GM12875 (cell line): ENCODE data around the gene ADAMTSL1.

ENCODE experiments used
- H3K4me3 ChIP-seq: one replicate; pipeline ENCODE4 v1.5.1; 2011; ENCODE audit warnings: low read depth, low read length, control low read depth
- TF ChIP-seq, protein P1 (sequence below): IDR thresholded peaks from 2 replicates; pipeline ENCODE4 v1.5.1; 2011; ENCODE audit warnings: low read depth, mild to moderate bottlenecking, control low read depth, inconsistent platforms, low read length, moderate library complexity, borderline replicate concordance; ENCODE audit not compliant: insufficient read depth

Gene ADAMTSL1

DNA sequence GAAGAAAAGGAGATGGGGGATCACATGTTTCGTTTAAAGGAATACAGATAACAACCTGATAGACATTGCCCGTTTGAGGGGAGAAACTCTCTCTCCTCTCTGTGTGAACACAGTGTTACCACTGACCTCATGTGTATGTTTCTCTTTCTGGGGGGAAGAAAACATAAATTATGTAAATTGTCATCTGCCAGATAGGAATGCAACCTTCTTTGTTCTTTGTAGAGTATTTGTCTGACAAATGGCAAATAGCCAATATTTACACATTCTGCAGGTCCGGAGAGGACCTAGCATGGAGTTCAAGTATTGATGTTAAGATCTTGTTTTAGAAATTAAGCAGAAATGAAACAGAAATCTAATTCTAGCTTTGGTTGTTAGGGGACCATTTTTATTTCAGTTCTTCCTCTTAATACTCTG lies 282.8 kb downstream of the ADAMTSL1 start:
- H3K4me3 ChIP-seq: no peak overlapping the region
- TF ChIP-seq, protein P1, sequence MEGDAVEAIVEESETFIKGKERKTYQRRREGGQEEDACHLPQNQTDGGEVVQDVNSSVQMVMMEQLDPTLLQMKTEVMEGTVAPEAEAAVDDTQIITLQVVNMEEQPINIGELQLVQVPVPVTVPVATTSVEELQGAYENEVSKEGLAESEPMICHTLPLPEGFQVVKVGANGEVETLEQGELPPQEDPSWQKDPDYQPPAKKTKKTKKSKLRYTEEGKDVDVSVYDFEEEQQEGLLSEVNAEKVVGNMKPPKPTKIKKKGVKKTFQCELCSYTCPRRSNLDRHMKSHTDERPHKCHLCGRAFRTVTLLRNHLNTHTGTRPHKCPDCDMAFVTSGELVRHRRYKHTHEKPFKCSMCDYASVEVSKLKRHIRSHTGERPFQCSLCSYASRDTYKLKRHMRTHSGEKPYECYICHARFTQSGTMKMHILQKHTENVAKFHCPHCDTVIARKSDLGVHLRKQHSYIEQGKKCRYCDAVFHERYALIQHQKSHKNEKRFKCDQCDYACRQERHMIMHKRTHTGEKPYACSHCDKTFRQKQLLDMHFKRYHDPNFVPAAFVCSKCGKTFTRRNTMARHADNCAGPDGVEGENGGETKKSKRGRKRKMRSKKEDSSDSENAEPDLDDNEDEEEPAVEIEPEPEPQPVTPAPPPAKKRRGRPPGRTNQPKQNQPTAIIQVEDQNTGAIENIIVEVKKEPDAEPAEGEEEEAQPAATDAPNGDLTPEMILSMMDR: no peak

DNA sequence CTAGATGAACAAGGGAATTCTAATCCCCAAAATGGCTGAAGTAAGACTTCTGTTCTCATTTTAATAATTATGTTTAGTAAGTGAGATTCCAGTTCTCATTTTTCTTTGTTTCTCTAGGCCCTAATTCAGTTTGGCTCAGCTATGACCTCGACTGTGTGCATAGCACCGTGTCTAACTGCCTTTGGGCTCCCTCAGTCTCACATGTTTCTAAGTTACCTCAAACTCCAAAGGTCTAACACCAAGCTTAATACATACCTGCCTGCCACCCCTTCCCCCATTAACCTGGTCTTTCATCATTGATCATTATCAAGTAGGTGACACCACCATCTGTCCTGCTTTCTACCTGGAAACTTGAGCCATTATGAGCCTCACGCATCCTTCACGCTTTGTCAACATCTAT lies 285.9 kb downstream of the ADAMTSL1 start:
- TF ChIP-seq, protein P1: no peak

DNA sequence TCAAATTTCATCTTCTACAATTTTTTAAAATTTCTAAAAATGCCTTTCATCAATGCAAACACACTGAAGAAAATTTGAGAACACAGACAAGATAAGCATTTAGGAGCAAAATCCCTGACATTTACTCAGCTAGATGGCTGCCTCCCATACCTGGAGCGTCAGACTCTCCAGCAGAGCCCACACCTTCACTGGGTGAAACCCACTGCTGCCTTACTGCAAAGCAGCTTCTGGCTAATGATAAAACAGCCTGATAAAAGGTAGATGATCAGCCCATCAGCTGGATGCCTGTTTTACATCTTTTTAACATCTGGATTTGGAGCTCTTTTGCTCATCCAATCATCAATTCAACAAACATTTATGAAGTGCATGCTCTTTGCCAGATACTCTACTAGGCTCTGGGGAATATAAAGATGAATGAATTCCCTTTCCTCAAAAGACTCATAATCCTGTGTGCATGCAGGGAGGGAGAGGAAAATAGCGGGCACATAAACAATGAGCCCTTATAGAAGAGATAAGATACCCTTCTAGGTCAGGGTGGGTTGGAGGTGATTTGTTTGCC lies 287.9 kb downstream of the ADAMTSL1 start:
- H3K4me3 ChIP-seq: no peak overlapping the region
- TF ChIP-seq, protein P1: no peak

More for the DNA sequence above, 285.9 kb downstream of the ADAMTSL1 start:
- no peak overlapping the region for H3K4me3 ChIP-seq

DNA sequence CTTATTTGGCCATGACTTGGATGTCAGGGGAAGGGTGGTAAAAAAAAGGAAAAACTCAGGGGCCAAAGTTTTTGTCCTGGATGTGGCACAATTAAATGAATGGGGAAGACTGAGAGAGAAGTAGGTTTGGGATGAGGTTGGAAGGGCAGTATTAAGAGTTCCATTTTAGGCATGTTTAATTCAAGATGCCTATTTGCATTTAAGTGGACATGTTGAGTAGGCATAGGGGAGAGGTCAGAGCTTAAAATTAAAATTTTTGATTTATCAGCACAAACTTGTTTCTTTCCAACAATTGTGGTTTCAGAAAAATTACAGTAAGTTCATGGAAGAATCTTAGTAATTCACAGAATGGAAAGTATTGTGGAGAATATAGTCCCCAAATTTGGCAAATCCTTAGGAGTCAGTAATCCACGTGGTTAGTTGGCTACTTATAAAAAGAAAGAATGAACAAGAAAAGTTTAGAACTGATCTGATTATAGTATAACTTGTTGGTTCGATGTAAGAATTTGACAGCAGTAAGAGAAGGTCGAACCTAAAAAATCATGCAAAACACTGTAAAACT lies 293.1 kb downstream of the ADAMTSL1 start:
- TF ChIP-seq, protein P1: no peak
- H3K4me3 ChIP-seq: no peak overlapping the region

DNA sequence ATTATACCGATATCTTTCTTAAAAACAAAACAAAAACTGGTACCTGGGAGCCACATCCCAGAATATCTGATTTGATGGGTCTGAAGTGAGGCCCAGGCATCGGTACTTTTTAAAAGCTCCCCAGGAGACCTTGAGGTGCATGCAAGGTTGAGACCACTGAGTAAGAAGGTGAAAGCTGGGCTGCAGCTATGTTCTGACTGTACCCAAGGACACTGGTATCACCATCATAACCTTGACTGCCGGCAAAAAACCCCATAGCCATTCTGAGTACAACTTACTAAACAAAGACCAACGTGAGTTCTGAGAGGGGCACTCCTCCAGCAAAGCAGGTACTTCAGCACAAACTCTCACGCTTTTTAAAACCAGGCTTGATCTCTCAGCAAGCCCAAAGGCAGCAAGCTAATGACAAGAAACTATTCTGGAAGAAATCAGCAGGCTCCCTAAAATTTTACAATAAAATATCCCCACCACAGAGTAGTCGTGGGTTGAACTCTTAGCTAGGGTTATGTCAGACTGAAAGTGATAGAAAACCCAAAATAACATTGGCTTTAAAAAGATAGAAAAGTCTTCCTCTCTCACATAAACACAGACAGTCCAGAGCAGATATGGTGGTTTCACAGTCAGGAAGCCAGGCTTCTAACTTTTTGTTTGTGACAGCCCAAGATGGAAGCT lies 295.1 kb downstream of the ADAMTSL1 start:
- peak overlapping the region; percentile 32 for H3K4me3 ChIP-seq
- TF ChIP-seq, protein P1: no peak

DNA sequence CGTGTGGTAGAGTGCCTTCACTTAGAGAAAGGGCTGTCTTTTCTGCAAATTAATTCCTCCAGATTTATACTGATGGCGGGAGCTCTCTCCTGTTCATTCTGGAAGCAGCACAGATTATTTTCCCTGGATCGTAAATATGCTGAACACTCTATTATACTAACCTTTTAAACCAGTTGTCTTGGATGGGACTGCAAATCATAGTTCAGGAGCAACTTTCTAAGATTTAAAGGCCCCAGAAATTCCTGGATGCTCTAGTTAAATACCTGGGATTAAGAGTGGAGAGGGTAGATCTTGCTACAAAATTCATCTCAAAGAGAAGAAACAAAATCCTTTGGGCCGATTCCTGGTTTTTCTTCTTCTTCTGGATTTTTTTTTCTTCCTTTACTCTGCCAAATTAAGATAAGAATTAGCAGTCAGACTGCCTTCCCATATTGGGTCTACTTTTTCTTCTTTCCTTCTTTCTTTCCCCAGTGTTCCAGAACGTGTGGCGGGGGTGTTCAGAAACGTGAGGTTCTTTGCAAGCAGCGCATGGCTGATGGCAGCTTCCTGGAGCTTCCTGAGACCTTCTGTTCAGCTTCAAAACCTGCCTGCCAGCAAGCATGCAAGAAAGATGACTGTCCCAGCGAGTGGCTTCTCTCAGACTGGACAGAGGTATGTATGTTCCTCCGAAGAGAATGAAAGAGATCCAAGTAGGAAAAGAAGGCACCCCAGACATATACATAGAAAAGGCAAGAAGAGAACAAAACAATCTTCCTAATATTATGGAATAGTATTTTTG lies 296.4 kb downstream of the ADAMTSL1 start:
- no peak overlapping the region for H3K4me3 ChIP-seq
- TF ChIP-seq, protein P1: no peak
